Chondrocyte (in vitro differentiated cells): ENCODE measurements around the gene RTL1. TPM values are rescaled to one million over a fixed set of nuclear protein-coding genes. Genes with fewer than 3 reads are reported as not detected.

Source experiments
- DNase-seq: peaks from one replicate; pipeline ENCODE4 v3.0.0; 2021; ENCODE audit warnings: mixed read lengths, low spot score
- H3K27ac Mint-ChIP-seq: one replicate; pipeline ENCODE4 v1.8.0; 2021; ENCODE audit warnings: mild to moderate bottlenecking, moderate library complexity, mixed read lengths; ENCODE audit not compliant: unreplicated experiment
- H3K27me3 Mint-ChIP-seq: 2 replicates; pipeline ENCODE4 v1.8.0; 2021; ENCODE audit warnings: low read depth, mixed read lengths
- H3K36me3 Mint-ChIP-seq: 2 replicates; pipeline ENCODE4 v1.8.0; 2021; ENCODE audit warnings: low read depth, mixed read lengths
- H3K4me1 Mint-ChIP-seq: 2 replicates; pipeline ENCODE4 v1.8.0; 2021; ENCODE audit warnings: low read depth, mild to moderate bottlenecking, mixed read lengths
- H3K4me3 Mint-ChIP-seq: one replicate; pipeline ENCODE4 v1.8.0; 2021; ENCODE audit warnings: mild to moderate bottlenecking, moderate library complexity, mixed read lengths; ENCODE audit not compliant: unreplicated experiment
- H3K9me3 Mint-ChIP-seq: 2 replicates; pipeline ENCODE4 v1.8.0; 2021; ENCODE audit warnings: low read depth, mixed read lengths
- total RNA-seq: library from RNA; stranded (reverse); gene quantifications from 3 replicates; pipeline ENCODE4 v1.2.1, GENCODE V29; 2021
- TF ChIP-seq, protein P1 (sequence below): fragments of 200-600 bp; sonication (generic); IDR thresholded peaks from 2 replicates; pipeline ENCODE4 v1.5.0; 2021; ENCODE audit warnings: antibody characterized with exemption, mild to moderate bottlenecking, moderate library complexity

The RTL1 gene
- total RNA-seq, 1 donor from 2014 or later, result 0.02 TPM

- TF ChIP-seq, protein P1, sequence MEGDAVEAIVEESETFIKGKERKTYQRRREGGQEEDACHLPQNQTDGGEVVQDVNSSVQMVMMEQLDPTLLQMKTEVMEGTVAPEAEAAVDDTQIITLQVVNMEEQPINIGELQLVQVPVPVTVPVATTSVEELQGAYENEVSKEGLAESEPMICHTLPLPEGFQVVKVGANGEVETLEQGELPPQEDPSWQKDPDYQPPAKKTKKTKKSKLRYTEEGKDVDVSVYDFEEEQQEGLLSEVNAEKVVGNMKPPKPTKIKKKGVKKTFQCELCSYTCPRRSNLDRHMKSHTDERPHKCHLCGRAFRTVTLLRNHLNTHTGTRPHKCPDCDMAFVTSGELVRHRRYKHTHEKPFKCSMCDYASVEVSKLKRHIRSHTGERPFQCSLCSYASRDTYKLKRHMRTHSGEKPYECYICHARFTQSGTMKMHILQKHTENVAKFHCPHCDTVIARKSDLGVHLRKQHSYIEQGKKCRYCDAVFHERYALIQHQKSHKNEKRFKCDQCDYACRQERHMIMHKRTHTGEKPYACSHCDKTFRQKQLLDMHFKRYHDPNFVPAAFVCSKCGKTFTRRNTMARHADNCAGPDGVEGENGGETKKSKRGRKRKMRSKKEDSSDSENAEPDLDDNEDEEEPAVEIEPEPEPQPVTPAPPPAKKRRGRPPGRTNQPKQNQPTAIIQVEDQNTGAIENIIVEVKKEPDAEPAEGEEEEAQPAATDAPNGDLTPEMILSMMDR, result no peak
- peaks cover 18% of the 10 kb centered on the region for H3K4me1 Mint-ChIP-seq
- no peaks in the 10 kb centered on the region for H3K9me3 Mint-ChIP-seq
- DNase-seq, result peak; percentile 55
- H3K36me3 Mint-ChIP-seq, result peaks cover 2% of the 10 kb centered on the region
- H3K4me3 Mint-ChIP-seq, result no peak overlapping the region
- no peak overlapping the region for H3K27ac Mint-ChIP-seq
- H3K27me3 Mint-ChIP-seq, result peaks cover 47% of the 10 kb centered on the region
Observed at GRCh38 chr14:100898465-100898864, 5.1 kb downstream of the RTL1 start.

- Mint-ChIP-seq H3K4me1 (peaks cover 18% of the 10 kb centered on the region), H3K27ac (no peak overlapping the region), H3K9me3 (no peaks in the 10 kb centered on the region), H3K36me3 (no peaks in the 10 kb centered on the region), H3K27me3 (peaks cover 32% of the 10 kb centered on the region), H3K4me3 (no peak overlapping the region)
- DNase-seq, result peak; percentile 59
- TF ChIP-seq, protein P1, result no peak
Observed at GRCh38 chr14:100896369-100897060, 7.0 kb downstream of the RTL1 start.

DNA sequence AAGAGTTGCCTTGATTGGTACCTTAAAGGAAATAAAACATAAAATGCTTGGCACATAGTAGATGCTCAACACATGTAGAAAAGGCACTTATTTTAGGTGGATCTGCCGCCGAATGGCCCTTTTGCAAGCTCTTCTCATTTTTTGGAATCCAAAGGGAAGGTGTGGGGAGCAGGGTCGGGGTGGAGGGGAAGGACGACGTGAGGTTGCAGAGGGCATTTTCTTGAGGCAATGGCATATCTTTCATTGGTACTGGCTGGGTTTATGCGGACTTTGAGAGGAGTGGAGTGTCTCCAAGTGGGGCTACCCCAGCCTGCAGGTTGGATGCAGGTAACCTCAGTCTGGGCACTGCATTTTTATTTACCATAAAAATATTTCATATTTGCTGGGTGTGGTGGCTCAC, 8.1 kb downstream of the RTL1 start:
- H3K27me3 Mint-ChIP-seq, result peaks cover 25% of the 10 kb centered on the region
- H3K4me1 Mint-ChIP-seq, result peaks cover 14% of the 10 kb centered on the region
- DNase-seq, result no peak
- H3K27ac Mint-ChIP-seq, result no peak overlapping the region
- TF ChIP-seq, protein P1, result no peak
- no peaks in the 10 kb centered on the region for H3K36me3 Mint-ChIP-seq
- no peak overlapping the region for H3K4me3 Mint-ChIP-seq
- H3K9me3 Mint-ChIP-seq, result no peaks in the 10 kb centered on the region

- TF ChIP-seq, protein P1, result no peak
- H3K36me3 Mint-ChIP-seq, result no peaks in the 10 kb centered on the region
- H3K4me3 Mint-ChIP-seq, result no peak overlapping the region
- no peak overlapping the region for H3K27ac Mint-ChIP-seq
- H3K9me3 Mint-ChIP-seq, result no peaks in the 10 kb centered on the region
- H3K4me1 Mint-ChIP-seq, result peaks cover 4% of the 10 kb centered on the region
- peaks cover 18% of the 10 kb centered on the region for H3K27me3 Mint-ChIP-seq
- DNase-seq, result peak; percentile 48
Observed at GRCh38 chr14:100894416-100894815, 9.1 kb downstream of the RTL1 start.

DNA sequence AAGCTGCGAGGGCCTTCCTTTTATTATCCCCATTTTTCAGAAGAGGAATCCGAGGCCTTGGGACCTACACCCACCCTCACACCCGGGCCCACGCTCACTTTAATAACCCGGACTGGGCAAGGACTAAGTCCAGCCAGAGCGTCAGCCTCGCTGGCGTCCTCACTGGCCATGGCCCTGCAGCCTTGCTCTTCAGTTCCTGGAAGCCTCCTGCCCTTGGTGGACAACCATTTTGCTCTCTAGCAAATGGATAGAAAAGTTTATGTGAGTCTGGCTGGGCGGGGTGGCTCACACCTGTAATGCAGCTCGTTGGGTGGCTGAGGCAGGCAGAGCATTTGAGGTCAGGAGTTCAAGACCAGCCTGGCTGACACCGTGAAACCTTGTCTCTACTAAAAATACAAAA, 9.8 kb downstream of the RTL1 start:
- no peaks in the 10 kb centered on the region for H3K9me3 Mint-ChIP-seq
- peaks cover 12% of the 10 kb centered on the region for H3K27me3 Mint-ChIP-seq
- H3K4me3 Mint-ChIP-seq, result no peak overlapping the region
- DNase-seq, result peak; percentile 46
- no peaks in the 10 kb centered on the region for H3K36me3 Mint-ChIP-seq
- H3K27ac Mint-ChIP-seq, result no peak overlapping the region
- TF ChIP-seq, protein P1, result no peak
- no peaks in the 10 kb centered on the region for H3K4me1 Mint-ChIP-seq
